GM12878 (cell line): ENCODE measurements around the gene ARL5C. TPM values are rescaled to one million over a fixed set of nuclear protein-coding genes. Genes with fewer than 3 reads are reported as not detected.

ENCODE experiments used
- ATAC-seq: fragments of 200-7000 bp; cut with Tn5 transposase; 3 replicates; pipeline ENCODE4 v1.9.1; 2020; ENCODE audit warnings: mild to moderate bottlenecking, moderate library complexity
- BruUV-seq: library from RNA; stranded (reverse); fragments of 400-500 nt; replicated peaks from 2 replicates; lab custom pipeline; 2021; lab: Mats Ljungman, UMichigan
- CTCF ChIA-PET: fragments of 300-600 bp; sonication (Branson Sonifier 250); formaldehyde crosslinking; extraction: SDS; loops from one replicate; lab custom pipeline; 2021; ENCODE audit warnings: inconsistent platforms; lab: Yijun Ruan, JAX
- POLR2A ChIA-PET: fragments of 350-600 bp; formaldehyde crosslinking; extraction: SDS; loops from one replicate; lab custom pipeline; 2021; ENCODE audit warnings: inconsistent platforms; lab: Charles Lee
- RAD21 ChIA-PET: fragments of 300-600 bp; sonication (Branson Sonifier 250); formaldehyde crosslinking; loops from one replicate; lab custom pipeline; 2023; ENCODE audit warnings: antibody characterized with exemption; ENCODE audit not compliant: unreplicated experiment; lab: Charles Lee
- SMC1A ChIA-PET: fragments of 300-600 bp; sonication (Branson Sonifier 250); formaldehyde crosslinking; loops from one replicate; lab custom pipeline; 2023; ENCODE audit not compliant: unreplicated experiment, uncharacterized antibody; lab: Charles Lee
- DNase-seq: peaks from one replicate; pipeline ENCODE4 v3.0.0-alpha.2; 2011; ENCODE audit warnings: low read depth, low spot score
- FAIRE-seq: peaks from 3 replicates; lab custom pipeline; 2011; peaks lifted over from hg19 to GRCh38; lab: Jason Lieb, UNC
- H2AFZ ChIP-seq: 2 replicates; pipeline ENCODE4 v1.6.0; 2011; ENCODE audit warnings: low read depth, low read length, control low read depth; ENCODE audit not compliant: control insufficient read depth
- H3K27ac ChIP-seq: 2 replicates; pipeline ENCODE4 v1.5.1; 2011; ENCODE audit warnings: control low read depth; ENCODE audit not compliant: control insufficient read depth, insufficient read depth
- H3K27me3 ChIP-seq, 2 experiments: replicated peaks in 1 of 2; 2 replicates each; pipeline versions ENCODE4 v1.6.0 to v1.6.1; 2011; ENCODE audit warnings: low read length in 1 of 2; ENCODE audit not compliant: control insufficient read depth in 2 of 2, insufficient read depth in 2 of 2
- H3K36me3 ChIP-seq, 2 experiments: 2 replicates each; pipeline ENCODE4 v1.5.1; 2011; ENCODE audit warnings: low read length in 1 of 2; ENCODE audit not compliant: control insufficient read depth in 2 of 2, insufficient read depth in 2 of 2
- H3K4me1 ChIP-seq: 2 replicates; pipeline ENCODE4 v1.6.1; 2011; ENCODE audit warnings: mild to moderate bottlenecking, low read length, moderate library complexity, mixed read lengths; ENCODE audit not compliant: control insufficient read depth, insufficient read depth
- H3K4me2 ChIP-seq: 2 replicates; pipeline ENCODE4 v1.6.0; 2011; ENCODE audit warnings: control low read depth; ENCODE audit not compliant: control insufficient read depth, insufficient read depth
- H3K4me3 ChIP-seq: fragments of 200-600 bp; sonication (generic); 2 replicates; pipeline ENCODE4 v1.5.1; 2016
- H3K79me2 ChIP-seq: 2 replicates; pipeline ENCODE4 v1.6.0; 2011; ENCODE audit warnings: low read length; ENCODE audit not compliant: control insufficient read depth, insufficient read depth
- H3K9ac ChIP-seq: 2 replicates; pipeline ENCODE4 v1.8.0; 2011; ENCODE audit warnings: low read length, control low read depth, mixed read lengths; ENCODE audit not compliant: control insufficient read depth, insufficient read depth
- H3K9me3 ChIP-seq: replicated peaks from 3 replicates; pipeline ENCODE4 v1.5.1; 2011; ENCODE audit warnings: mild to moderate bottlenecking, low read length; ENCODE audit not compliant: control insufficient read depth, insufficient read depth
- H4K20me1 ChIP-seq: 2 replicates; pipeline ENCODE4 v1.6.0; 2011; ENCODE audit not compliant: control insufficient read depth, insufficient read depth
- IRF4 ChIP-seq: IDR thresholded peaks from 2 replicates; pipeline ENCODE4 v1.6.1; 2011; ENCODE audit warnings: low read depth, low read length
- KAT2A ChIP-seq: conservative IDR thresholded peaks from 2 replicates; pipeline ENCODE4 v1.6.1; 2011; ENCODE audit warnings: low read depth, low read length; ENCODE audit not compliant: control insufficient read depth
- SMC3 ChIP-seq: IDR thresholded peaks from 2 replicates; pipeline ENCODE4 v1.6.1; 2011; ENCODE audit warnings: low read length, improper control_type of control experiment, borderline replicate concordance
- SRF ChIP-seq, 2 experiments: IDR thresholded peaks; 2 replicates each; pipeline ENCODE4 v1.6.1; 2011; ENCODE audit warnings: low read depth in 2 of 2, low read length in 2 of 2, mild to moderate bottlenecking in 1 of 2, moderate library complexity in 1 of 2
- ZNF217 ChIP-seq: fragments of 450-650 bp; IDR thresholded peaks from 2 replicates; pipeline ENCODE4 v1.6.1; 2017; ENCODE audit warnings: antibody characterized with exemption, mild to moderate bottlenecking
- ZSCAN29 ChIP-seq: fragments of 450-650 bp; IDR thresholded peaks from 2 replicates; pipeline ENCODE4 v1.6.1; 2017; ENCODE audit warnings: mild to moderate bottlenecking, moderate library complexity
- WGBS: methylation state at CpG from one replicate; pipeline ENCODE4 v1.1.6; 2016; ENCODE audit warnings: low lambda C conversion rate; ENCODE audit not compliant: insufficient replicate concordance, insufficient coverage; ENCODE audit errors: missing lambda C conversion rate; 5-methylcytosine and 5-hydroxymethylcytosine counted together
- in situ Hi-C: fragments of 300-500 bp; cut with MboI; formaldehyde crosslinking; loops from 9 replicates; pipeline ENCODE4 v1.14.3; 2018; ENCODE audit warnings: mixed read lengths
- intact Hi-C: fragments of 100-400 bp; cut with micrococcal nuclease; formaldehyde crosslinking; loops from one replicate; pipeline ENCODE4 v1.14.2; 2022; ENCODE audit not compliant: unreplicated experiment
- polyA plus RNA-seq, 11 experiments: library from polyadenylated mRNA; depleted of rRNA in 4 of 11; unstranded in 6 of 11; stranded (reverse) in 5 of 11; fragments of >200 nt; fragmentation: Nextera tagmentation in 4 of 11; fragmentation: Illumina TruSeq in 1 of 11; extraction: Ambion mirVana in 4 of 11; extraction: Trizol in 1 of 11; gene quantifications; 1 replicate in 1 of 11; 2 replicates in 10 of 11; pipeline versions ENCODE4 v1.2.1 to v1.2.3, GENCODE V29; 2011 to 2016; ENCODE audit warnings: inconsistent platforms in 2 of 11, missing spikeins in 2 of 11, low read depth in 1 of 11
- total RNA-seq, 4 experiments: library from RNA; depleted of rRNA in 3 of 4; stranded (reverse); fragments of >200 nt in 3 of 4; fragmentation: Illumina TruSeq in 1 of 4; extraction: Trizol in 1 of 4; gene quantifications; 2 replicates each; pipeline versions ENCODE4 v1.2.1 to v1.2.3, GENCODE V29; 2013 to 2021
- TF ChIP-seq, protein P1 (sequence below): IDR thresholded peaks from 2 replicates; pipeline ENCODE4 v1.6.1; 2012; ENCODE audit warnings: low read depth, low read length, improper control_type of control experiment
- TF ChIP-seq, protein P2 (sequence below): fragments of 450-650 bp; IDR thresholded peaks from 2 replicates; pipeline ENCODE4 v1.6.1; 2018; ENCODE audit warnings: borderline replicate concordance, mild to moderate bottlenecking; ENCODE audit not compliant: partially characterized antibody

Gene ARL5C
- total and polyA plus RNA-seq, 10 of the 15 experiments (the other 5 are each of a cell fraction or from before 2014, with no cell fraction given): not detected

DNA sequence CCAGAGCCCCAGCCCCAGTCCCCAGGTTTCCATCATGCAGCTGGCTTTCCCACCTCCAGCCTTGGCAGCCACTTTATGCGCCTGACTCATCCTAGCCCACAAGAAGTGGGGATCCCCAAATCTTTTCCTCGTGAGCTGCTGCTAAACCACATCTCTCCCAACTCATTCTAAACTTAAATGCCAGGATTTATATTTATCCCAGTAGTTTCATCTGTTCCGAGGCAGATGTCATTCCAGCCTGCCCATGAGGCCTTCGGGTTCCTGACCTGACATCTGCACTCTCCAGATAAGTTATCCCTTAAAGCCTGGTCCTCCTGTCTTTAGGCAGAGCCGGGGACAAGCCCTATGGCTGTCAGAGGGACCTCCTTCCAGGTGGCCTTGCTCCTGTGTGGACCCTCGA, 31.1 kb downstream of the ARL5C start:
- Histone ChIP-seq H4K20me1 (no peaks in the 10 kb centered on the region), H3K9ac (no peak overlapping the region), H3K79me2 (no peaks in the 10 kb centered on the region), H3K4me2 (no peak overlapping the region), H3K4me1 (no peaks in the 10 kb centered on the region), H3K9me3 (no peaks in the 10 kb centered on the region), H2AFZ (no peak overlapping the region), H3K36me3 (no peaks in the 10 kb centered on the region), H3K27me3 (no peaks in the 10 kb centered on the region; a peak in 1 of 4 replicates), H3K27ac (no peak overlapping the region), H3K4me3 (no peak overlapping the region)
- intact Hi-C loops (no loop called here), in situ Hi-C loops (no loop called here)
- POLR2A ChIA-PET: no interaction called here
- DNase-seq (no peak), ATAC-seq (no peak), FAIRE-seq (no peak)
- RAD21 ChIA-PET: no interaction called here
- 26% methylated on average over 6 of the region's 6 CpGs for WGBS
- CTCF ChIA-PET: no interaction called here
- TF ChIP-seq, protein P1, sequence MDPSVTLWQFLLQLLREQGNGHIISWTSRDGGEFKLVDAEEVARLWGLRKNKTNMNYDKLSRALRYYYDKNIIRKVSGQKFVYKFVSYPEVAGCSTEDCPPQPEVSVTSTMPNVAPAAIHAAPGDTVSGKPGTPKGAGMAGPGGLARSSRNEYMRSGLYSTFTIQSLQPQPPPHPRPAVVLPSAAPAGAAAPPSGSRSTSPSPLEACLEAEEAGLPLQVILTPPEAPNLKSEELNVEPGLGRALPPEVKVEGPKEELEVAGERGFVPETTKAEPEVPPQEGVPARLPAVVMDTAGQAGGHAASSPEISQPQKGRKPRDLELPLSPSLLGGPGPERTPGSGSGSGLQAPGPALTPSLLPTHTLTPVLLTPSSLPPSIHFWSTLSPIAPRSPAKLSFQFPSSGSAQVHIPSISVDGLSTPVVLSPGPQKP: no peak
- TF ChIP-seq KAT2A (no peak), ZNF217 (no peak), ZSCAN29 (no peak), IRF4 (no peak), SMC3 (no peak), SRF (IDR thresholded peaks at IDR 0.05; ENCODE audit: low read depth in 2 of 2, low read length in 2 of 2) (no peak)
- TF ChIP-seq, protein P2, sequence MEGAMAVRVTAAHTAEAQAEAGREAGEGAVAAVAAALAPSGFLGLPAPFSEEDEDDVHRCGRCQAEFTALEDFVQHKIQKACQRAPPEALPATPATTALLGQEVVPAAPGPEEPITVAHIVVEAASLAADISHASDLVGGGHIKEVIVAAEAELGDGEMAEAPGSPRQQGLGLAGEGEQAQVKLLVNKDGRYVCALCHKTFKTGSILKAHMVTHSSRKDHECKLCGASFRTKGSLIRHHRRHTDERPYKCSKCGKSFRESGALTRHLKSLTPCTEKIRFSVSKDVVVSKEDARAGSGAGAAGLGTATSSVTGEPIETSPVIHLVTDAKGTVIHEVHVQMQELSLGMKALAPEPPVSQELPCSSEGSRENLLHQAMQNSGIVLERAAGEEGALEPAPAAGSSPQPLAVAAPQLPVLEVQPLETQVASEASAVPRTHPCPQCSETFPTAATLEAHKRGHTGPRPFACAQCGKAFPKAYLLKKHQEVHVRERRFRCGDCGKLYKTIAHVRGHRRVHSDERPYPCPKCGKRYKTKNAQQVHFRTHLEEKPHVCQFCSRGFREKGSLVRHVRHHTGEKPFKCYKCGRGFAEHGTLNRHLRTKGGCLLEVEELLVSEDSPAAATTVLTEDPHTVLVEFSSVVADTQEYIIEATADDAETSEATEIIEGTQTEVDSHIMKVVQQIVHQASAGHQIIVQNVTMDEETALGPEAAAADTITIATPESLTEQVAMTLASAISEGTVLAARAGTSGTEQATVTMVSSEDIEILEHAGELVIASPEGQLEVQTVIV: no peak
- SMC1A ChIA-PET: no interaction called here
- BruUV-seq: no TSS peak
